CD4-positive, alpha-beta T cell treated with Interleukin-21 for 1 hour (primary cell): ENCODE data around the gene LRP8.

Source experiments
- DNase-seq: peaks from one replicate; pipeline ENCODE4 v3.0.0-alpha.2; 2020

Gene LRP8

DNA sequence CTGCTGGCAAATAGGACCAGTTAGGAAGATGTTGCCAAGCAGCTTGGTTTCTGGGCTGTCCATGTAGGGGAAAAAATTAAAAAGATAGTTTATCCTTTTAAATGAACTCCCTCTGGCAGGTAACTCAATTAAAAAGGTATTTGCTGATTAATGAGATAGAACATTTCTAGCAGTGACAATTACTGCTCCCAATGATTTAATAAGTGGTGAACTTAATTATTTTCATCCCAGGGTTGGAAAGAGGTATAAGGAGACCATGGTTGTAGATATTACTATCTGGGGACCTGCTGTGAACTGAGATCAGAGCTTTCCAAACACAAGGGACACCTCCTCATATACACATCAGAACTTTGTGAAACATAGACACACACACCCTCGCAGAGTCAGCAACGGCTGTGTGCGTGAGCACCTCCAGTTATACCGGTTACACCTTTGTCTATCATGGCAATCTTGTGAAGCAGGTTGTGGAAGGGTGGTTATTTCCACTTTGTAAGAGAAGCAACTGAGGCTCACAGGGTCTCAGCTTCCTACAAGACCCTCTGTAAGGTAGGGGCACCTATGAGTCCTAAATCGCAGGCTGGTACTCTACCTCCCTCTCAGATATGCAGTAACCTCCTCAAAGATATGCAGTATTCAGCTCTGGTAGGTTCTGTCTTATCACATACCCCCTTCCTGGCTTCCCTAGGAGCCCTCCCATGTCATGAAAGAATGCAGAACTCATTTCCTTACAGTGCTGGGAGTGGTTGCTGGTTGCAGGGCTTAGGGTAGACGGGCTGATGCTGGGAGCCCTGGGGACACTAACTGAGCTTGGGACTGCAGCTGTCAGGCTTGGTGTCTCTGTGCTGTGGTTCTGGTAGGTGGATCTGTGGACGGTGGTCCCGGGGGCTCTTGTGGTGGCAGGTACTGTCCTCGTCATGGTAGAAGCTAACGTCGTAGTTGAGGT, 71.1 kb downstream of the LRP8 start:
- no peak for DNase-seq

DNA sequence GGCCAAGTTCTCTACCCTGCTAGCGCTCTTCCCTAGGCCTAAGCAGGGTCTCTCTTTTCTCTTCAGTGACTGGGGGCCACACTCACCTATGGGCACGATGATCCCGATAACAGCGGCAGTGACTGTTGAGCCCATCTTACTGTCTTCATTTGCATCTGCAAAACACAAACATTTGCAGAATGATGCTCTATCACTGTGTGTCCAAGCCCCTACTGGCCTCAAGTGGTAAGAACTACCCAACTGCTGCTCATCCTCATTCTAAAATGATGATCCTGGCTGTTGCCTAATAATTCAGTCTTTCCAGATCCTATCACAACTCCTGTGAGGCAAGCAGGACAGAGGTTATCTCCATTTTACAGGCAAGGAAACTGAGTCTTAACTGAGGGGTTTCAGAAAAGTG, 72.8 kb downstream of the LRP8 start:
- DNase-seq = no peak

DNA sequence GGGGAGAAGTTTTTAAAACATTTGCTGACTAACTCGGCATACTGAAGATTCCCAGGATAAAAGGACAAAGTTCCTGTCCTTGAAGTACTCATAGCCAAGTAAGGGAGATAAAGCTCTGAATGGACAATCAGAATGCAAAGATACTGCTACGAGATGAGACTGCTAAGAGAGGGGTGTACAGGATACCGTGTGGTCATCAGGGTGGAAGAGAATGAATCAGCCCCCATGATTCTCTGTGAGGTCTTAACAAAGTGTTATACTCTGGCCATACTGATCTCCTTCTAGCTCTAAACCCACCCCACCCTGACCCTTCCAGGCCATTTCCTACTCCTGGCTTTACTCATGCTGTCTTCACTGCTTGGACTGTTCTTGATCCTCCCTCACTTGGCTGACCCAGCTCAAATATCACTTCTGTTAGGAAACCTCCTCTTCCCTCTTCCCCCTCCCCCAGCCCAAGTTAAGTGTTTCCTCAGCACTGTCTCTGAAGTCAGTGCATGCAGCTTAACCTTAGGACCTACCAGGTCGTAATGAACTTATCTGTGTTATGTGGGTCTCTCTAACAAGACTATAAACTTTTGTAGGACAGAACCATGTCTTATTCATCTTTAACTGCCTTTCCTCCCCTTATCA, 73.7 kb downstream of the LRP8 start:
- DNase-seq = no peak

DNA sequence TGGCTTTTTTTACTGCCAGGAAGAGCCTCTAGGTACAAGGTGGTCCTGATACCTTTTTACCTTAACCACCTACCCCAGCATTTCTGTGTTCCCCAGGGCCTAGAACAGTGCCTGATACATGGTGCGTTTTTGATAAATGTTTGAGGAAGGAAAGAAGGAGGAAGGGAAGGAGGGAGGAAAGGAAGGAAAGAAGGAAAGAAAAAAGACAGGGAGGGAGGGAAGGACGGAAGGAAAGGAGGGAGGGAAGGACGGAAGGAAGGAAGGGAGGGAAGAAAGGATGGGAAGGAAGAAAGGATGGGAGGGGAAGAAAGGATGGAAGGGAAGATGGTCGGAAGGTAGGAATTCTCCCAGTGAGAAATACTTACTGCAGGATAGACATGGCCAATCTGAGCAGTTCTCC, 77.5 kb downstream of the LRP8 start:
- DNase-seq = no peak

DNA sequence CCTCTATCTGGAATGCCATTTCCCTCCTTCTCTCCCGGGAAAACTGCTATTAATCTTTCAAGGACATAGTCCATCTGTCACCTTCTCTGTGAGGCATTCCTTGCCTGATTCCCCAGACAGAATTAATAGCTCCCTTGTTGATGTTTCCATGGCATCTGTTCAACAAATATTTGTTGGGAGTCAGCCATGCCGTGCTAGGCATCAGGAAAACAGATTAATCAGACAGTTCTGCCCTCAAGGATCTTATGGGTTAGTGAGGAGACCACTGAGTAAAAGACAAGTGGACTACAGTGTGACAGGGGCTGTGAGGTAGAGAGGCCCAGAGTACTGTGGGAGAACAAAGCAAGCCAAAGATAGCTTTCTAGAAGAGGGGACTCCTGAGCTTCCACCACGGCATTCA, 78.2 kb downstream of the LRP8 start:
- no peak for DNase-seq

DNA sequence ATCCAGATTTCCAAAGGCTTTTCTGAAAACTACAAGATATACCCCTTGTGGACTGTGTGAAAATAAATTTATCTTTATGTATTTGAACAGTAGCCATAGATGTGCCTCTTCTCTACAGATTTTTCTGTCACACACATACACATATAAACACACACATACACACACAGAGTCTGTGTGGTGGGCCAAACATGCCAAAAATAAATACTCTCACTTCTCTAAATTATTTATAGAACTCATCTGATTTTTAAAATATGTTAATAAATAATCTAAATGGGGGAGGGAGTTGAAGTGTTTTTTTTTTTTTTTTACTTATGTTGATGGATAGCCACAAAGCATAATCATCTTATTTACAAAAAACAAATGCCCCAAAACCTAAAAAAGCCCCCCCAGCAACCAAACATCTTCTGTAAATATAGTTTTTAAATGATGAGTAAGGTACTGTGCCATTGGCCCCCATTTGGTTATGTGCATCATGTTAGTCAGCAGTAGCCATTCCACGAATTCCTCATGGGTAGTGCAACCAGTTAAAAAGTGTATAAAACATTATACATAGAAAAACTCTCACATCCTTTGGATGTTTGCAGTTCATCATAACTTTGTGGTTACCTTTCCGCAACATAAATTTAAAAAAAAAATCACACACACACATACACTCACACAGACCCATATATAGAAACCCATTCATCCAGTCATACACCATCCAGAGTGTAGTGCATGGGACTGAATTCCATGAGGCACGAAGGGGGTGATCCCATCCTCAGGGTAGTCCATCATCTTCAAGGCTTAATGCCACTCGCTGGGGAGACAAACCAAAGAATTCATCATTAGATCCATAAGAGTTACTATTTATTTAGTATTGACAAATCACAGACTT, 81.4 kb downstream of the LRP8 start:
- DNase-seq = no peak

DNA sequence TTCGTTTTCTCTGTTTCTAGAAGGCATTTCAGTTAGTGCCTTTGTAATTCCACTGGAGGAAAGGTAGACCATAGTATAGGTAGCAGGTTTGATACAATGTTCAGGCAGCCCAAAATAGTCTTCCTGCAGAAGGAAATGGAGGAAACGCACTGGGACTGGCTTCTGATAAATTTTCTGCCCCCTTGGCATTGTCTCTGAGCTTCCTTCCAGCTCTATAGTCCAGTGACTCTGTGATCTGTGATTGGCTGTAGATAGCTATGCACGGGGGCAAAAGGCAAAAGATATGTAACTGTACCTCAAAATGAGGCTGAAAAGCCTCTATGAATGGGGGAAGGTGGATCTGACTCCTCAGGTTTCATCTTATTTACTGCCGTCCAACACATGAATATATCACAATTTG, 83.7 kb downstream of the LRP8 start:
- no peak for DNase-seq

DNA sequence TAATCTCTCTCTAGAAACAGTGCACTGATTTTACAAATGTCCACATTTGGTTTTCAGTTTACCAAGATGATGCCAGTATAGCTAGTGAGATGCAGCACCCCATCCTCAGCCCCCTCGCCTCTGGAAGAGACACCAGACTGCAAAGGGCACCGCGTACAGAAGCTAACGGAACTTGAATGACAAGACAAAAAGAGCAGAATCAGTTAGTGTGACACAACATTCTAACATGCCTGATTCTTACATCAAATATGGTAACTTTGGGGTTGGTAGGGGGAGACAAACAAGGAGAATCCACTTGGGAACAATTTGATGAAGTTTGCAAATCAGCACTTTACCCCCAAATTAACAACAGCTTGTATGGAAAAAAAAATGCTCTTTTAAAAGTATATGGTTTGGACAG, 85.5 kb downstream of the LRP8 start:
- no peak for DNase-seq

DNA sequence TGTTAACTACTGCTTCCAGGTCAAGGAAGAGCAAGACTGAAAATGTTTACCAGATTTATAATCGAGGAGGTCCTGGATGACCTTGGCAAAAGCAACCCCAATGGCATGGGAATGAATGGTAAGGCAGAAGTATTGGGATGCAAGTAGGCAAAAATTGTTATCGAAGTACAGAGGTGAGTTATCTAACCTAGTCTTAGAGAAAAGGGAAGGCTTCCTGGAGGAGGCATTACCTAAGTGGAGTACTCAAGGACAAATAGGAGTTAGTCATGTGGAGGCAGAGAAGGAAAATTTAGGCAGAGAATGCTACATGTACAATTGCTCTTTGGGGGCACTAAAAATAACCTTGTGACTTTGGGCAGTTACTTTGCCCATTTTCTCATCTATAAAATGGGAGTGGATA, 86.0 kb downstream of the LRP8 start:
- no peak for DNase-seq

DNA sequence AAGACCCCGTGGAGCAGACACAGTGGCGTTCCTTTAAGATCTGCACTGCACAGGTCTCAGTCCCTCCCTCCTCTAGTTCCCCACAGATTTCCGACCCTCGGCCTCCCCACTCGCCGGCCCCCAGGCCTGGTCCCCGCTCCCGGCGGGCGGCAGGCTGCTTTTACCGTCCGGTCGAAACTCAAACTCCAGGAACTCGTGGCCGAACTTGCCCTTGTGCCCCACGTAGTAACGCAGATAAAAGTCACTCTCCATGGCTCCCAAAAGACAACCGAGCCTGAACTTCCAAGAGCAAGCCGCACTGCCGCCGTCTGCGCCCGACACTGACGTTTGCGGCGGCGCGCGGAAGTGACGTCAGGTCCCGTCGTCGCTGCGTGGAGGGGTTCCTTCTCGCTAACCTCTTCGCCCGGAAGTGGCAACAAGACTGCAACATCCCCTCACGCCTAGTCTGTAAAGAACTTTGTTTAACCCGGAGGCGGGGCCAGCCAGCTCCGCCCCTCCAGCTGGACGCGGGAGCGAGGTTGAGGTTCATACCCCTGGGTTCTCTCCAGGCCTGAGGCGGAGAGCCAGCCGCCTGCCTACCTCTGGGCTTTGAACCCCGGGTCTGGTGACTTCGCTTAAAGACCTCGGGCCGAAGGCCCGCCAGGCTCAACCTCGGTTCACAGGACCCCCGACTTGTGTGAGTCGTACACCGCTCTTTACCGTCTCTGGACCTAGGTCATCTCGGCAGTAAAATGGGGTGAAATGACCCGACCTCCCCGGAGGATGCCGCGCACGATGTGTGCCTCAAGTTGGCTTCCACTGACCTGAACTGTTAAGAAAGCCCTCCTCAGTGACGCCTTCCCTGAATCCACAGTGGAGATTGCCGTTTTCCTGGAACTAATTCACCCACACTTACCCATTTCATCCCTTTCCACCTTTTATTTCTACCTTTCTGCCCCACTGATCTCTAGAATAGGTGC, 89.4 kb downstream of the LRP8 start, which contains the start of gene MAGOH:
MAGOH (minus strand) TSS at position 322 of the 959 bp plus-strand sequence; CDS start at position 252, 70 bp downstream.
- DNase-seq = peak; percentile 95

DNA sequence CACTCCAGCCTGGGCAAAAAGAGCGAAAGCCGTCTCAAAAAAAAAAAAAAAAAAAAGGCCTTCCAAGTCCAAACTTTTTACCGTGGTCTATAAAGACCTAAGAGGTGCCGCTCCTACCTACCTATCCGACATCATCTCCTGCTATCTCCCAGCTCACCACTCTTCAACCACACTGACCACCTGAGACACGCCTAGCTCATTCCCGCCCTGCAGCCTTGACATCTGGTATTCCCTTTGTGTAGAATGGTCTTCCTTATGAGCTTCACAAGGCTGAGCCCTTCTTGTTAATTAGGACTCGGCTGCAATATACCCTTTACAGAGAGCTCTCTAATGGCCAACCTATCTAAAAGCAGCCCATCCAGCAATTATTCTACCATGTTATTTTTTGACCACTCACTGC, 90.2 kb downstream of the LRP8 start:
- no peak for DNase-seq

DNA sequence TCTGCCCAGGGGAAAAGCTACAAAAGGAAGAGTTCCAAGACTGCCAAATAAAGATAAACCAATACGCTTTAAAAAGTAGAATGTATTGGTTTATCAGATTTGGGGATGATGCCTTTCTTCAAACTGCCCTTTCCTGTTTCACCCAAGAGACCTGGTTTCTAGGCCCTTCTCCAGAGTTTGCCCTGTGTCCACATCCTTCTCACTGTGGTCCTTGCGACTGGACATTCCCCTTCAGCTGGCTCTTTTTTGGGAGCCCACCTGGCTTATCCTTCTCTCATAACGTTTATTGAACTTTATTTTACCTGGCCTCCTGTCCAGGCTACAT, 106.9 kb downstream of the LRP8 start:
- DNase-seq = no peak

DNA sequence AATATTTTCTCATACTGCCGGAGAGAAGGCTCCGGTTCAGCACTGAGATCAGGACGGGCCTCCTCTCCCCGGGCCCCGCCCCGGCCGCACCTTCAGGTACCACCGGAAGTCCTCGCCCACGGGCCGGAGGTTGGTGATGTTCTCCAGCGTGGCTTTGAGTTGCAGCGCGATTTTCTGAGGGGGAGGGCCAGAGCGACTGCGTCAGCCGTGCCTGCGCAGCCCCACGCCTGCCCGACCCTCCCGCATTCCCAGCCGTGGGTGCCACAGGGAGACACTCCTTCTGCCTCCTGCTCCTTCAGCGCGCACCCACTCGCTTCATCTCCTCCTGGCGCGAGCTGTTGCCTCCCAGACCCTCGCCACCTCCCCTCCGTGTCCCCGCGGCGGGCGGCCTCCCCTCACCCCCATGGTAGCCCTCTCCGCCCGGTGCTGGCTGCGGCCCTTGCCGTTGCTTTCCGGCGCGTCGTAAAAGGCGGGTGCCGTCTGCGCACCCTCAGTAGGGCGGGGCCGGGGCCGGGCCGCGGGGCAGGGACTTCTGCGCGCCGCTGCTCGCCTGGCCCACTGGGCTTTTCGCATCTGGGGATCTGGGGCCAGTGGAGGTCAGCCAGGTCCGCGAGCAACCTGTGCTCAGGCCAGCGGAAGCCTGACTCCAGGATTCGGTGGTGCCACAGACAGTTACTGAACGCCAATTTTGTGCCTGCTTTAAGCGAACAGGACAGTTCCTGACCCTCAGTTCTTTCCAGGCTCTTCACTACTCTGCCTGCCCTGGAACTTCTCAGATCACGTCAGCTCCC, 107.5 kb downstream of the LRP8 start, which contains the start of gene CZIB:
CZIB (minus strand) TSS at position 464 of the 791 bp plus-strand sequence; CDS start at position 405, 59 bp downstream.
- peak; percentile 92 for DNase-seq

DNA sequence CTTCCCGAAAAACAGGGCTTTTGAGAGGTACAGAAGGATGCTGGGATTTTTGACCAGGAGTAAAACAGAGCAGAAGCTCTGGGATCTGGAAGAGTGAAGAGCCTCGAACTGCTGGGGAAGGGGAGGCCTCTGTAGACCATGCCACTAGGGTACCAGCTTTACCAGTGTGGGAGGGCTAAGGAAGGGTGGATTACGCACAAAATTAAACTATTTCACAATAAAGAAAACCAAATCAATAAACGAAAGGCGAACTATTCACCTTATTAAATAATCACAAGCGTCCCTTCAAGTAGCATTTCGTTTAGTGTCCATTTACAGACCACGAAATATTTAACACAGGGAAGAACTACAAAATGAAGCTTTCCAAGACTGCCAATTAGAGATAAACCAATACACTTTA, 108.2 kb downstream of the LRP8 start:
- no peak for DNase-seq

DNA sequence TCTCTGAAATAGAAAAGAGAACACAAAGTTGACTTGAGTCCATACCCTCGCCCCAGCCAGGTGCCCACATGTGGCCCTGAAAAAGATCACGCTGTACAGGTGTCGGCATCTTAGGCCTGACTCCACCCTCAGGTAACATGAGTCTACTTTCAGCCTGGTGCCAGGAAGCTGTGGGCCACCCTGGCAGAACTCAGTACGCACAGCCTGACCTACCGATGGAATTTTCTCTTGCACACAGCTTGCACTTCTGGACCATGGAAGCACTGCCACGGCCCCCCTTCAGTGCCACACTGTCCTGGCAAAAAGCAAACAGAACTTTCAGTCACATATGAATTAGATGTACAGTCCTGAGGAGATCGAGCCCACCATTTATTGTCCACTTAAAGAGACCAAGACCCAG, 109.7 kb downstream of the LRP8 start:
- no peak for DNase-seq

DNA sequence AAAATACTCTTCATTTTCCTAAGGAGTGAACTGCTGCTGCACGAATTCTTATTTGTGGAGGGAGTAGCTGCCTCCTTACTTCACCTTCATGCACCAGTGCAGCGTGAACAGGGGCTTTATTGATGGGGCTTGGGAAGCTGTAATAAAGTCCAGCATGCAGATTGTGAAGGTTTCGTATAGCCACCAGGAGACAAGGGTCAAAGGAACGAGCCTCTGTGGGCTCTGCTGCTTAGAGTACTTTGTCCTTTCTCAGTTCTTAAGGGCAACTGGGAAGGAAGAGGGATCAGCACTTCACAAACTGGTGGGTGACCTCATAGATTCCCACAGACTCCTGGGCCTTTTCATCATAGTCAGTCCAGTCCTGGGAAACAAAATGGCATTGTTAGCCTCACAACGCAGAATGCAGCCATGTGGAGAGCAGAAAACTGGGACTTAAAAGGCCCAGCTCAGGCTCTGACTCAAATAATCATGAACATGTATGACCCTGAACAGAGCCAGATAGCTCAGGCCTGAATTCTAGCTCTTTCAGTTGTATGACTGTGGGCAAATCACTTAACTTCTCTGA, 113.4 kb downstream of the LRP8 start:
- DNase-seq = no peak

DNA sequence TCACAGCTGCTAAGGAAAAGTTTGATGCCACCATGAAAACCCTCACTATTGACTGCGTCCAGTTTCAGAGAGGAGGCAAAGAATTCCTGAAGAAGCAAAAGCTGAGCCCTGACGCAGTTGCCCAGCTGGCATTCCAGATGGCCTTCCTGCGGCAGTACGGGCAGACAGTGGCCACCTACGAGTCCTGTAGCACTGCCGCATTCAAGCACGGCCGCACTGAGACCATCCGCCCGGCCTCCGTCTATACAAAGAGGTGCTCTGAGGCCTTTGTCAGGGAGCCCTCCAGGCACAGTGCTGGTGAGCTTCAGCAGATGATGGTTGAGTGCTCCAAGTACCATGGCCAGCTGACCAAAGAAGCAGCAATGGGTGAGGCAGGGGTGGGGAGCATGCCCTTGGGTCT, 116.9 kb downstream of the LRP8 start:
- no peak for DNase-seq

DNA sequence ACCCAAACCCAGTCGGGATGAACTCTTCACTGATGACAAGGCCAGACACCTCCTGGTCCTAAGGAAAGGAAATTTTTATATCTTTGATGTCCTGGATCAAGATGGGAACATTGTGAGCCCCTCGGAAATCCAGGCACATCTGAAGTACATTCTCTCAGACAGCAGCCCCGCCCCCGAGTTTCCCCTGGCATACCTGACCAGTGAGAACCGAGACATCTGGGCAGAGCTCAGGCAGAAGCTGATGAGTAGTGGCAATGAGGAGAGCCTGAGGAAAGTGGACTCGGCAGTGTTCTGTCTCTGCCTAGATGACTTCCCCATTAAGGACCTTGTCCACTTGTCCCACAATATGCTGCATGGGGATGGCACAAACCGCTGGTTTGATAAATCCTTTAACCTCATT, 117.5 kb downstream of the LRP8 start:
- DNase-seq = no peak

DNA sequence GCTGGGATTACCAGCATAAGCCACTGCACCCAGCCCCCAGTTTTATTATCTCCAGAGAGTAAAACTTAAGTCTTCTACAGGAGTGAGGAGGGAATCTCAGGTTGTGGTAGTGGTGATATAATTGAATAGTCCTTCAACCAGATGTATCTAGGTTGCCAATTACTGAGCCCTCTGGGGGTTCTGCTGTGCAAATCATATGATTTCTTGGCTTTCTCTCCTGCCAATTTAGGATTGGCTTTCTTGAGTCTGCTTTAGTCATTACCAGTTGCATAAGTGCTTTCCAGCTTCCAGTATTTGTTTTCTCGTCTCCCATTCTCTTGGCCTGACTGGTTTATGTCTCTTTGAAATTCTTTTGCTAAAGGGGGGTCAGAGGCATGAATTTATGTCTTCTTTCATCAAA, 120.1 kb downstream of the LRP8 start:
- DNase-seq = no peak

DNA sequence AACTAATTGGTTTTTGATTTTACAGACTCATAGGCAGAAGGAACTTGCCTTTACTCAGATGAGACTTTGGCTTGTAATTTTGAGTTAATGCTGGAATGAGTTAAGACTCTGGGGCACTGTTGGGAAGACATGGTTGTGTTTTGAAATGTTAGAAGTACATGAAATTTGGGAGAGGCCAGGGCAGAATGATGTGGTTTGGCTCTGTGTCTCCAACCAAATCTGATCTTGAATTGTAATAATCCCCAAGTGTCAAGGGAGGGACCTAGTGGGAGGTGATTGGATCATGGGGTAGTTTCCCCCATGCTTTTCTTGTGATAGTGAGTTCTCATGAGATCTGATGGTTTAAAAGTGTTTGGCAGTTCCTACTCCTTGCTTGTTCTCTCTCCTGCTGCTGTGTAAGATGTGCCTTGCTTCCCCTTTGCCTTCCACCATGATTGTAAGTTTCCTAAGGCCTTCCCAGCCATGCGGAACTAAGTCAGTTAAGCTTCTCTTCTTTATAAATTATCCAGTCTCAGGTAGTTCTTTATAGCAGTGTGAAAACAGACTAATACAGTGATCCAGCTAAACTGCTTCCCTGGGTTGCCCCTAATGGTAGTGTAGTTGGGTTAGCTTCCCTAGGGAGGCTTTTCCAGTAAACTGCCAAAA, 121.0 kb downstream of the LRP8 start:
- DNase-seq = no peak
